ENCODE data around the gene PPM1L.

PPM1L gene

GRCh38 chr3:160825311-160825800 lies 69.3 kb downstream of the PPM1L start:
- no peaks in the 10 kb centered on the region for H3K9me3 ChIP-seq (ENCODE audit: low read length)
- no peaks in the 10 kb centered on the region for H3K27me3 ChIP-seq (ENCODE audit: insufficient read depth, low read length)
- no peaks in the 10 kb centered on the region for H4K20me1 ChIP-seq (ENCODE audit: insufficient read depth, low read length)
- TF ChIP-seq CTCF (IDR thresholded peaks at IDR 0.05; ENCODE audit: low read length) (no peak), EZH2 (IDR thresholded peaks at IDR 0.05; ENCODE audit: borderline replicate concordance, low read length) (no peak)
- H3K4me1 ChIP-seq (ENCODE audit: insufficient read depth, low read length, severe bottlenecking) = no peaks in the 10 kb centered on the region
- no peak overlapping the region for H2AFZ ChIP-seq (ENCODE audit: low read length)
- H3K9me2 ChIP-seq (ENCODE audit: low read depth, low read length) = no peaks in the 10 kb centered on the region
- H3F3A ChIP-seq (ENCODE audit: insufficient read depth, low read length) = no peaks in the 10 kb centered on the region
- no peaks in the 10 kb centered on the region for H3K79me2 ChIP-seq (ENCODE audit: insufficient read depth, low read length)
- no peak overlapping the region for H3K4me2 ChIP-seq (ENCODE audit: low read length)
- H3K4me3 ChIP-seq (ENCODE audit: low read depth, low read length, poor library complexity, severe bottlenecking) = no peak overlapping the region
- no peak overlapping the region for H3K9ac ChIP-seq (ENCODE audit: low read length)
- no peak overlapping the region for H3K27ac ChIP-seq (ENCODE audit: low read depth, low read length, poor library complexity, severe bottlenecking)
- H3K36me3 ChIP-seq (ENCODE audit: insufficient read depth, low read length) = no peaks in the 10 kb centered on the region

- no peaks in the 10 kb centered on the region for H3K79me2 ChIP-seq (ENCODE audit: insufficient read depth, low read length)
- no peaks in the 10 kb centered on the region for H3F3A ChIP-seq (ENCODE audit: insufficient read depth, low read length)
- no peak for TF ChIP-seq CTCF (IDR thresholded peaks at IDR 0.05; ENCODE audit: low read length)
- no peaks in the 10 kb centered on the region for H3K27me3 ChIP-seq (ENCODE audit: insufficient read depth, low read length)
- no peaks in the 10 kb centered on the region for H3K9me2 ChIP-seq (ENCODE audit: low read depth, low read length)
- H3K27ac ChIP-seq (ENCODE audit: low read depth, low read length, poor library complexity, severe bottlenecking) = no peak overlapping the region
- H3K9me3 ChIP-seq (ENCODE audit: low read length) = no peaks in the 10 kb centered on the region
- H4K20me1 ChIP-seq (ENCODE audit: insufficient read depth, low read length) = no peaks in the 10 kb centered on the region
- H2AFZ ChIP-seq (ENCODE audit: low read length) = no peak overlapping the region
- H3K4me3 ChIP-seq (ENCODE audit: low read depth, low read length, poor library complexity, severe bottlenecking) = no peak overlapping the region
- no peaks in the 10 kb centered on the region for H3K4me1 ChIP-seq (ENCODE audit: insufficient read depth, low read length, severe bottlenecking)
- no peak overlapping the region for H3K4me2 ChIP-seq (ENCODE audit: low read length)
- no peaks in the 10 kb centered on the region for H3K36me3 ChIP-seq (ENCODE audit: insufficient read depth, low read length)
- no peak overlapping the region for H3K9ac ChIP-seq (ENCODE audit: low read length)
Measured at GRCh38 chr3:160826408-160826807, 70.4 kb downstream of the PPM1L start.

- H3K9ac ChIP-seq (ENCODE audit: low read length) = no peak overlapping the region
- TF ChIP-seq EZH2 (IDR thresholded peaks at IDR 0.05; ENCODE audit: borderline replicate concordance, low read length) = no peak
- no peak for TF ChIP-seq CTCF (IDR thresholded peaks at IDR 0.05; ENCODE audit: low read length)
- no peaks in the 10 kb centered on the region for H3K27me3 ChIP-seq (ENCODE audit: insufficient read depth, low read length)
- no peaks in the 10 kb centered on the region for H3K9me3 ChIP-seq (ENCODE audit: low read length)
- H3K4me2 ChIP-seq (ENCODE audit: low read length) = no peak overlapping the region
- H3K27ac ChIP-seq (ENCODE audit: low read depth, low read length, poor library complexity, severe bottlenecking) = no peak overlapping the region
- H3K79me2 ChIP-seq (ENCODE audit: insufficient read depth, low read length) = no peaks in the 10 kb centered on the region
- no peaks in the 10 kb centered on the region for H3K9me2 ChIP-seq (ENCODE audit: low read depth, low read length)
- H3K36me3 ChIP-seq (ENCODE audit: insufficient read depth, low read length) = no peaks in the 10 kb centered on the region
- H3K4me3 ChIP-seq (ENCODE audit: low read depth, low read length, poor library complexity, severe bottlenecking) = no peak overlapping the region
- no peaks in the 10 kb centered on the region for H4K20me1 ChIP-seq (ENCODE audit: insufficient read depth, low read length)
- H2AFZ ChIP-seq (ENCODE audit: low read length) = no peak overlapping the region
- no peaks in the 10 kb centered on the region for H3K4me1 ChIP-seq (ENCODE audit: insufficient read depth, low read length, severe bottlenecking)
- no peaks in the 10 kb centered on the region for H3F3A ChIP-seq (ENCODE audit: insufficient read depth, low read length)
Measured at GRCh38 chr3:160826991-160827390, 71.0 kb downstream of the PPM1L start.
